ENCODE results near the gene RNF149. TPM values are rescaled to one million over a fixed set of nuclear protein-coding genes. Genes with fewer than 3 reads are reported as not detected.

Gene RNF149
- total RNA-seq, 6 experiments from 2014 or later: 20.3 to 45.4 (median 32.2) TPM

GRCh38 chr2:101299604-101300003 is 8.9 kb downstream of the RNF149 start:
- no peak overlapping the region for H3K27ac ChIP-seq
- DNase-seq (no peak), ATAC-seq (peak; percentile 55 to 73 (median 64))
- H3K27me3 ChIP-seq: no peaks in the 10 kb centered on the region
- intact Hi-C loops (cut with DNase I): no loop called here
- H3K9me3 ChIP-seq: no peaks in the 10 kb centered on the region
- H3K4me1 ChIP-seq: peaks cover 0 to 33% (median 0%) of the 10 kb centered on the region in 4 donors
- TF ChIP-seq POLR2A (IDR thresholded peaks at IDR 0.05) (no peak), CTCF (IDR thresholded peaks at IDR 0.05) (no peak)
- no peak overlapping the region for H3K4me3 ChIP-seq
- no peaks in the 10 kb centered on the region for H3K36me3 ChIP-seq
- 26% methylated on average over 6 of the region's 6 CpGs for WGBS (ENCODE audit: insufficient coverage, low coverage, low lambda C conversion rate, missing lambda C conversion rate)

- Histone ChIP-seq H3K27me3 (no peaks in the 10 kb centered on the region), H3K36me3 (peaks cover 0 to 13% (median 0%) of the 10 kb centered on the region in 4 donors), H3K9me3 (no peaks in the 10 kb centered on the region), H3K4me3 (no peak overlapping the region), H3K27ac (no peak overlapping the region), H3K4me1 (peaks cover 0 to 25% (median 0%) of the 10 kb centered on the region in 4 donors)
- TF ChIP-seq POLR2A (IDR thresholded peaks at IDR 0.05) (no peak), CTCF (IDR thresholded peaks at IDR 0.05) (no peak)
- DNase-seq (no peak), ATAC-seq (no peak)
- WGBS (ENCODE audit: insufficient coverage, low coverage, low lambda C conversion rate, missing lambda C conversion rate): 56% methylated on average over 2 of the region's 2 CpGs
- intact Hi-C loops (cut with DNase I): no loop called here
Observed at GRCh38 chr2:101297383-101297782, 11.1 kb downstream of the RNF149 start.

DNA sequence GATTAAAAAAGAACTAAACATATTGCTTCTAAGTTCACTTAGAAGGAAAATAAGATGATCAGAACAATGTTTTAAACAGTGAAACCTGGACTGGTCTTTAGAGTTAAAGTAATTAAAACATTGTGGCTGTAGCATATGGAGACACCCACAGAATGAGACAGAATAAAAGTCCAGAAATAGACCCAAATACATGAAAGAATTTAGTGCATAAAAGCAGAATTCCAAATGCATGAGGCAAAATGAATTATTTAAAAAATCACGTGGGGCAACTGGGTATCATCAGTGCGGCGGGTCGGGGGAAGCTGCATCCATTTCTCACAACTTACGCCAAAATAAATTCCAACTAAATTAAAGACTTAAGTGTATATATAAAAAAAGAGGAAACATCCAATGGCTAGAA is 12.1 kb downstream of the RNF149 start:
- Histone ChIP-seq H3K27me3 (no peaks in the 10 kb centered on the region), H3K4me1 (peaks cover 0 to 18% (median 0%) of the 10 kb centered on the region in 4 donors), H3K4me3 (no peak overlapping the region), H3K9me3 (no peaks in the 10 kb centered on the region), H3K27ac (no peak overlapping the region), H3K36me3 (peaks cover 0 to 19% (median 0%) of the 10 kb centered on the region in 4 donors)
- WGBS (ENCODE audit: insufficient coverage, low coverage, low lambda C conversion rate, missing lambda C conversion rate): 79% methylated on average over 4 of the region's 5 CpGs
- no peak for DNase-seq
- ATAC-seq: no peak
- intact Hi-C loops (cut with DNase I): no loop called here
- no peak for TF ChIP-seq CTCF (IDR thresholded peaks at IDR 0.05)
- no peak for TF ChIP-seq POLR2A (IDR thresholded peaks at IDR 0.05)

- 54% methylated on average over 2 of the region's 2 CpGs for WGBS (ENCODE audit: insufficient coverage, low coverage, low lambda C conversion rate, missing lambda C conversion rate)
- no peak for TF ChIP-seq POLR2A (IDR thresholded peaks at IDR 0.05)
- TF ChIP-seq CTCF (IDR thresholded peaks at IDR 0.05): no peak
- Histone ChIP-seq H3K4me1 (peaks cover 0 to 14% (median 0%) of the 10 kb centered on the region in 4 donors), H3K36me3 (peaks cover 0 to 19% (median 0%) of the 10 kb centered on the region in 4 donors), H3K27ac (no peak overlapping the region), H3K9me3 (no peaks in the 10 kb centered on the region), H3K27me3 (no peaks in the 10 kb centered on the region), H3K4me3 (no peak overlapping the region)
- ATAC-seq: peak in 1 of 4 donors; percentile 14
- intact Hi-C loops (cut with DNase I): no loop called here
- DNase-seq: no peak
Observed at GRCh38 chr2:101295895-101296294, 12.6 kb downstream of the RNF149 start.

DNA sequence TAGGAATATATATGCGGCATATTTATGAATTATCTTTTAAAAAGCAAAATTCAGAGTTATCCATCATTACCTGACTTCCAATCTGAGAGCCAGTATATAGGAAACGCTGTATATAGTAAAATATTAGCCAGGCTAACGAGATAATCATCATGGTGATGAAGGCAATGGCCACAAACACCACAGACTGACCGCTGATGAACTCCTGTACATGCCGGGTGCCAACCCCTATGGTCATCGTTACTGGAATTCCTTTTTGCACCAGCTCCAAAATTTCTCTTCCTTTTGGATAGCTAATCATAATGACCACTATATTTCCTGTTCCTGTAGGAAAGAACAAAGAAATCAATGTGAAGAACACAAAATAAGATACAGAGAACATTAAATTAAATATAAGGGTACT is 13.6 kb downstream of the RNF149 start:
- H3K4me1 ChIP-seq: peaks cover 0 to 4% (median 0%) of the 10 kb centered on the region in 4 donors
- H3K36me3 ChIP-seq: peaks cover 0 to 19% (median 0%) of the 10 kb centered on the region in 4 donors
- 81% methylated on average over 6 of the region's 6 CpGs for WGBS (ENCODE audit: insufficient coverage, low coverage, low lambda C conversion rate, missing lambda C conversion rate)
- DNase-seq: no peak
- H3K27ac ChIP-seq: no peak overlapping the region
- H3K27me3 ChIP-seq: no peaks in the 10 kb centered on the region
- intact Hi-C loops (cut with DNase I): no loop called here
- TF ChIP-seq POLR2A (IDR thresholded peaks at IDR 0.05): no peak
- no peak for TF ChIP-seq CTCF (IDR thresholded peaks at IDR 0.05)
- ATAC-seq: no peak
- no peaks in the 10 kb centered on the region for H3K9me3 ChIP-seq
- H3K4me3 ChIP-seq: no peak overlapping the region
